KMS-11 (cell line): ENCODE measurements around the gene GALNT2.

Experiments
- H2AFZ ChIP-seq: fragments of 200-600 bp; sonication (generic); 2 replicates; pipeline ENCODE4 v1.6.1; 2016; ENCODE audit warnings: antibody characterized with exemption, mixed run types, low read depth
- H3K27ac ChIP-seq: fragments of 200-600 bp; sonication (generic); 2 replicates; pipeline ENCODE4 v1.6.1; 2016; ENCODE audit warnings: mild to moderate bottlenecking, mixed run types
- H3K27me3 ChIP-seq: fragments of 200-600 bp; sonication (generic); 2 replicates; pipeline ENCODE4 v1.6.1; 2017; ENCODE audit warnings: mild to moderate bottlenecking, low read depth, mixed run types, moderate library complexity; ENCODE audit not compliant: insufficient read depth
- H3K36me3 ChIP-seq: fragments of 200-600 bp; sonication (generic); 2 replicates; pipeline ENCODE4 v1.6.1; 2017; ENCODE audit warnings: mild to moderate bottlenecking, mixed run types; ENCODE audit not compliant: insufficient read depth
- H3K4me1 ChIP-seq: fragments of 200-600 bp; sonication (generic); 2 replicates; pipeline ENCODE4 v1.6.1; 2016; ENCODE audit warnings: mild to moderate bottlenecking, low read depth, mixed run types; ENCODE audit not compliant: poor library complexity, severe bottlenecking
- H3K4me2 ChIP-seq: fragments of 200-600 bp; sonication (generic); 2 replicates; pipeline ENCODE4 v1.7.0; 2016; ENCODE audit warnings: mild to moderate bottlenecking, mixed run types
- H3K4me3 ChIP-seq: fragments of 200-600 bp; sonication (generic); IDR thresholded peaks from 2 replicates; pipeline ENCODE4 v1.6.1; 2017; ENCODE audit warnings: low read depth, low read length, mixed read lengths; ENCODE audit not compliant: insufficient read depth
- H3K79me2 ChIP-seq: fragments of 200-600 bp; sonication (generic); 2 replicates; pipeline ENCODE4 v1.6.1; 2016; ENCODE audit warnings: low read depth, mixed run types; ENCODE audit not compliant: insufficient read depth
- H3K9ac ChIP-seq: fragments of 200-600 bp; sonication (generic); 2 replicates; pipeline ENCODE4 v1.6.1; 2016; ENCODE audit warnings: mild to moderate bottlenecking, mixed run types
- H4K20me1 ChIP-seq: fragments of 200-600 bp; sonication (generic); 2 replicates; pipeline ENCODE4 v1.6.1; 2016; ENCODE audit warnings: mild to moderate bottlenecking, mixed run types; ENCODE audit not compliant: insufficient read depth
- CTCF ChIP-seq: fragments of 200-600 bp; sonication (generic); conservative IDR thresholded peaks from 2 replicates; pipeline ENCODE4 v1.6.1; 2017; ENCODE audit warnings: low read depth, mild to moderate bottlenecking, antibody characterized with exemption, low read length, moderate library complexity, mixed read lengths

Gene GALNT2

GRCh38 chr1:230261928-230262650 is 195.1 kb downstream of the GALNT2 start:
- no peak overlapping the region for H2AFZ ChIP-seq
- no peak overlapping the region for H3K4me3 ChIP-seq
- H3K4me1 ChIP-seq, result no peaks in the 10 kb centered on the region
- no peak overlapping the region for H3K27ac ChIP-seq
- H3K36me3 ChIP-seq, result no peaks in the 10 kb centered on the region; the same call in 1 of the 2 replicates
- no peak overlapping the region for H3K9ac ChIP-seq
- H3K79me2 ChIP-seq, result no peaks in the 10 kb centered on the region
- no peak overlapping the region for H3K4me2 ChIP-seq
- H4K20me1 ChIP-seq, result no peaks in the 10 kb centered on the region
- no peaks in the 10 kb centered on the region for H3K27me3 ChIP-seq
- TF ChIP-seq CTCF, result no peak

GRCh38 chr1:230262867-230263567 is 196.0 kb downstream of the GALNT2 start:
- no peaks in the 10 kb centered on the region for H3K79me2 ChIP-seq
- H3K27ac ChIP-seq, result no peak overlapping the region
- no peak overlapping the region for H3K4me2 ChIP-seq
- no peak overlapping the region for H2AFZ ChIP-seq
- no peaks in the 10 kb centered on the region for H3K27me3 ChIP-seq
- TF ChIP-seq CTCF, result no peak
- no peaks in the 10 kb centered on the region for H3K4me1 ChIP-seq
- H3K9ac ChIP-seq, result no peak overlapping the region
- no peak overlapping the region for H3K4me3 ChIP-seq
- no peaks in the 10 kb centered on the region; the same call in 1 of the 2 replicates for H3K36me3 ChIP-seq
- H4K20me1 ChIP-seq, result no peaks in the 10 kb centered on the region

- Histone ChIP-seq H3K27me3 (no peaks in the 10 kb centered on the region), H3K4me2 (no peak overlapping the region)
Measured at GRCh38 chr1:230263568-230264195, 196.6 kb downstream of the GALNT2 start.

GRCh38 chr1:230264342-230264741 is 197.3 kb downstream of the GALNT2 start:
- no peaks in the 10 kb centered on the region for H3K36me3 ChIP-seq
- no peak overlapping the region for H3K9ac ChIP-seq
- no peak overlapping the region for H2AFZ ChIP-seq
- no peak overlapping the region for H3K4me2 ChIP-seq
- no peaks in the 10 kb centered on the region for H3K4me1 ChIP-seq
- TF ChIP-seq CTCF, result no peak
- H3K79me2 ChIP-seq, result no peaks in the 10 kb centered on the region
- H3K4me3 ChIP-seq, result no peak overlapping the region
- no peak overlapping the region for H3K27ac ChIP-seq
- H3K27me3 ChIP-seq, result no peaks in the 10 kb centered on the region
- no peaks in the 10 kb centered on the region for H4K20me1 ChIP-seq

More at GRCh38 chr1:230263568-230264195, 196.6 kb downstream of the GALNT2 start:
- Histone ChIP-seq H2AFZ (no peak overlapping the region), H3K9ac (no peak overlapping the region), H3K79me2 (no peaks in the 10 kb centered on the region), H3K27ac (no peak overlapping the region), H3K36me3 (no peaks in the 10 kb centered on the region), H3K4me1 (no peaks in the 10 kb centered on the region), H3K4me3 (no peak overlapping the region), H4K20me1 (no peaks in the 10 kb centered on the region)
- TF ChIP-seq CTCF, result no peak
